Middle frontal gyrus (tissue), 1 donor: Measurements from ENCODE around the gene RNF44.
"Not testable (repeated sequence)": the region's sequence is repeated elsewhere in the genome, so short reads cannot be mapped to it uniquely, and the experiment has no call there.

ENCODE experiments used
- DNase-seq: peaks from one replicate; pipeline ENCODE4 v3.0.0-alpha.2; 2015; ENCODE audit warnings: low spot score; ENCODE audit errors: extremely low spot score

RNF44 gene

GRCh38 chr5:176521286-176521685 is 15.9 kb downstream of the RNF44 start:
- no peak for DNase-seq

DNA sequence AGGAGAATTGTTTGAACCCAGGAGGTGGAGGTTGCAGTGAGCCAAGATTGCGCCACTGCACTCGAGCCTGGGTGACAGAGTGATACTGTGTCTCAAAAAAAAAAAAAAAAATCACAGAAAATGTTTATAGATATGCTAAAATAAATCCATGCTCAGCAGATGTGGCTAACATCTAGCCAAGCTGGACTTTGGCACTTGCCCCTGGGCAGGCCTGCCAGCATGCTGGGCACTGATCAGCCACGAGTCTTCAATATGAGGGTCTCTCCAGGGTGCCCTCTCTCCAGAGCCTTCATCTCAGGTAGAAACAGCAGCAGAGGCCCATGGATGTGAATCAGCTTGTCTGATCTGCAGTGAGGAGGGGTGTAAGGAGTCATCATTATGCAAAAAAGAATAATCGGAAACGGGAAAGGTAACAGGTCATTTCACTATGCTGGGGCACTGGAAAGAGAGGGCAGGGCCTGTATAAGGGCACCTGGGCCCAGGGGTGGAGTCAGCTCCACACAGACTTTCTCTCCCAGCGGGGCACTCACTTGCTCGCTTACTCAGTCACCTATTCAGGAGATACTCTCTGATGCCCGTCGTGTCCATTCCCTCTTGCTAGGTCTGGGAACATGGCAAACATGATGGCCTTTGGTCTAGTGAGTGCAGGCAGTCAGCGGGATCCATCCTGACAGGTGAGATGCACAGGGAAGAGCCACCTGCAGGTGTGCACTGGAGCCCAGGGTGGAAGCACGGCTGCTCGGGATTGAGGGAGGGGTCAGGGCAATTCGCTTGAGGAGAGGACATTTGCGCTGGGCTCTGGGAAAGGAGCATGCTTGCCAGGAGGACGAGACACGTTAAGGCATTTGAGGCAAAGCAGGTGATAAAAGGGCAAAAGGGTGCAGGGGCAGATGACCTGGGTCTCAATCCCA is 17.1 kb downstream of the RNF44 start:
- DNase-seq: no peak

DNA sequence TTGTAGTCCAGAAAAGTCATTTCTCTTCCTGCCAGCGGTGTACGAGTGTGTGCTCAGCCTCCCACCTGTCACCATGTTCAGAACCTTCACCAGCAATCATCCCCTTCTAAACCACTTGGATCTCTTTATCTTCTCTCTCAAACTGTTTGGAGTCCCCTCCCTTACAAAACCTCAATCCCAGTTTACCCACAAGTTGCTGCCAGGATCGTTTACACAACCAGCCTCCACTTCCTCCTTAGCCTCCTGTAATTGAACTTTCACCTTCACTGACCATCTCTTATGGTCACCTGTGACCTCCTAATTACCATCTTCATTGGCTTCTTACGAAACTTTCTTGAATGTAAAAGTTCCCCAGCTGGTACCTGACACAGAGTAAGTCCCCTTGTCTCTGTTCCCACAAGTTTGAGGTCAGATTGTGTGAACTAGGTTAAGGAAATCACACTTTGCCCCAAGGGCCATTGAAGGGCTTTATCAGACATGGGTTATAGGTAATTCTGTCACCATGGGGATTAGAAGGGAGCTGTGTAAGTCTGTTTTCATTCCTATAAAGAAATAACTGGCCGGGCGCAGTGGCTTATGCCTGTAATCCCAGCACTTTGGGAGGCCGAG is 20.0 kb downstream of the RNF44 start:
- DNase-seq: no peak

DNA sequence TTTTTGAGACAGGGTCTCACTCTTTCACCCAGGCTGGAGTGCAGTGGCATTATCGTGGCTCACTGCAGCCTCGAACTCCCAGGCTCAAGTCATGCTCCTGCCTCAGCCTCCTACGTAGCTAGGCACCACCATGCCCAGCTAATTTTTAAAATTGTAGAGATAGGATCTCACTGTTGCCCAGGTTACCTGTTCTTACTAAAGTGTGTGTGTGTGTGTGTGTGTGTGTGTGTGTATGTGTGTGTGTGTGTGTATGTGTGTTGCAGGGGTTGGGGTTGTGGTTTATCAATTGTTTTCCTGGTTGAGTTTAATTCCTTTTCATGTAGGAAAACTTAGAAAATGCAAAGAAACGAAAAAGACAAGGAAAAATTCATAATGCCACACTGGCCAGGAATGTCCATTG is 21.8 kb downstream of the RNF44 start:
- DNase-seq: no peak

- no peak for DNase-seq
These were observed 22.8 kb downstream of the RNF44 start for GRCh38 chr5:176514244-176514950.

DNA sequence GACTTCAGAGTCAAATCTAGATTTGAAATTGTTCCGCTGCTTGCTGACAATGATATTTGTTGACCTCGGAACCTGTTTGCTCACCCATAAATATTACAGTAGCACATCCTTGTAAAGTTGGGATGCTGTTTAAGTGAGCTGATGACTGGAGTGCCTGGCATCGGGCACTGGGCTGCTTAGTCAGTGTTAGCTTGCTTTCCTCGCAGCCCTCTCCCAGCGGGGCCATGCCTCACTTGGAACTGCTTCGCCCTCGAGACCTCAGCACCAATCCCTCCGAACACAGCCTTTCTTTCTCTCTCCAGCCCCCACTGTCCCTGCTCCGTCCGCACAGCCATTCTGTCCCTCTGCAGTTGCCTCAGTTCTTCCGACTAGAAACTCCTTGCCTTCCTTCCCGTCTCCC is 23.4 kb downstream of the RNF44 start:
- DNase-seq: no peak

DNA sequence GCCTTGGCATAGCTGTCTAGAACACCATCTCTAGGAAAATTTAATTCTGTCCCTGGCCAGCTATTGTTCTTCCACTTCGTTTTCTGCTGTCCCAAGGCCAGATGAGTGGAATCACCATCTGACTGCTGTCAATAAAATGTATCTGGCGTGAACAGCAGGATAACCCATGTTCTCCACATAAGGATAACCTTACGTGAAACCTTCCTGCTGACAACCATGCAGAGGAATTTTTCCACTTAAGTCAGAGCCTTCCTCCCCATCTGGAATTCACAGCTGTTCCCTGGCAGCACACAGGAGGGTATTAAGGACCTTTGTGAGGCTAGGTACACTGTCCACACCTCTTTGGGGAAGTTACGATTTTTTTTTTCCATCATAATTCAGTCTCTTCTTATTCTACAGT is 28.6 kb downstream of the RNF44 start:
- no peak for DNase-seq

GRCh38 chr5:176507911-176508310 is 29.3 kb downstream of the RNF44 start:
- DNase-seq: no peak

DNA sequence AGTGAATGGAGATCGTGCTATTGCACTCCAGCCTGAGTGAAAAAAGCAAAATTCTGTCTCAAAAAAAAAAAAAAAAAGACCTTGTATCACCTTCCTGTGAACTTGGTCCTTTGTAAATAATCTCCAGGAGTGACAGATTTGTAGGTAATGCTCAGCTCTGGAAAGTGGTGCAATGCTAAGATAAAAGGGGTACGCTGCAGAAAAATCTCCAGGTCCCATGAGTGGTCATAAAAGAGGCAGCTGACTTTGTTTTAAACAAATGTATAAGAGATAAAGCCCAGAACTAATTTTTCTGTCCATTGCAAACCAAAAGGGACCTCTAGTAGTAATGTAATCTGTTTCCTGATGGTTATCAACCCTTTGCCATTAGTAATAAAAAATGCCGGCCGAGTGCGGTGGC is 33.7 kb downstream of the RNF44 start:
- no peak for DNase-seq

DNA sequence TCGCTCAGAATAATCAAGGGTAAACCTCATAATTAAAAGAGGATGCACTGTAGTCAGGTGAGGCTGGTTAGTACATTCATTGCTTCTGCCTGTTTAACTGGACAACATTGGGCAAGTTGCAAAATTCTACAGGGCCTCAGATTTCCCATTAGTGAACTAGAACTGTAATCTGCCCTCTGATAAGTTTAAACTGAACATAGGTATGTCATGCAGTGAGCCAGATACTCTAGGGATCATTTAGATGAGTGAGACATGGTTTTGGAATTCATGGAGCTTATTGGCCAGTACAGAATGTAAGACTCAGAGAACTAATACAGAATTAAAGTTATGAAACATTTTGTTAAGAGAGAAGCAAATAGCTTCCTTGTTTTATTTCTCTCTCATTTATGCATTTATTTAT is 35.9 kb downstream of the RNF44 start:
- DNase-seq: no peak

- no peak for DNase-seq
These were observed 36.7 kb downstream of the RNF44 start for GRCh38 chr5:176500511-176500910.

DNA sequence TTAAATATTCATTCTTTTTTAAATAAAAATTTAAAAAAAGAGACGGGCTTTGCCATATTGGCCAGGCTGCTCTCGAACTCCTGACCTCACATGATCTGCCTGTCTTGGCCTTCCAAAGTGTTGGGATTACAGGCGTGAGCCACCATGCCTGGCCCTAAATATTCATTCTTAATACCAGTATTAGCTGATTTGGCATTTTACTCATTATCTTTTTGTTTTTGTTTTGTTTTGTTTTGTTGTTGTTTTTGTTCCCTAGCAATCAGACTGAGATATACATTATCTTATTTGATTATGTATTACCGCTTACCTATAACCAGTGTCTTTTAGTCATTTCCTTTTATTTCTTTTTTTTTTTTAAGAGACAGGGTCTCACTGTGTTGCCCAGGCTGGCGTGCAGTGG is 37.9 kb downstream of the RNF44 start:
- DNase-seq: no peak

DNA sequence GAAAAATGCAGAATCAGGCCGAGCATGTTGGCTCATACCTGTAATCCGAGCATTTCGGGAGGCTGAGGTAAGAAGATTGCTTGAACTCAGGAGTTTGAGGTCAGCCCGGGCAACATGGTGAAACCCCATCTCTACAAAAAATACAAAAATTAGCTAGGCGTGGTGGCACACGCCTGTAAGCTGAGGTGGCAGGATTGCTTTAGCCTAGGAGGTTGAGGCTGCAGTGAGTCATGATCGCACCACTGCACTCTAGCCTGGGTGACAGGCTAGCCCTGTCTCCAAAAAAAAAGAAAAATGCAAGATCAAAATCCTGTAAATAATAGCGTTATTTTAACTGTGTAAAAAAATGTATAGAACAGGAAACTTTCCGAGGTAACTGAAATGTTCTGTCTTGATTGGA is 39.4 kb downstream of the RNF44 start:
- no peak for DNase-seq

DNA sequence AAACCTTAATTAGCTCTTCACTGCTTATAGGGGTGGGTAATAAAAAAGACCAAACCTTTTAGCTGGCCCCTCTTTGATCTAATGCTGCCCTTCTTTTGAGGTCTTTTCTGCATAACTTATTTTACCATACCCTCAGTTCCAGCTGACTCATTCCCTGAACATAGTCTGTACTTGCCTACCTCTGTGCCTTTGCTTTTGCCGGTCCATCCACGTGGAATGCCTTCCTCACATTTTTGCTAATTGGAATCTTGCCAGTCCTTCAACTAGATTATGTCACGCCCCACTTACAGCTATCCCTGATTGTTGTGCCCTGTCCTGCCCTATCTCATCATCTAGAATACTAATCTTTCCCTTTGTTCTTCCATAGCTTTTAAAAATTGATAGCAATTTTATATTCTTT is 44.8 kb downstream of the RNF44 start:
- no peak for DNase-seq

DNA sequence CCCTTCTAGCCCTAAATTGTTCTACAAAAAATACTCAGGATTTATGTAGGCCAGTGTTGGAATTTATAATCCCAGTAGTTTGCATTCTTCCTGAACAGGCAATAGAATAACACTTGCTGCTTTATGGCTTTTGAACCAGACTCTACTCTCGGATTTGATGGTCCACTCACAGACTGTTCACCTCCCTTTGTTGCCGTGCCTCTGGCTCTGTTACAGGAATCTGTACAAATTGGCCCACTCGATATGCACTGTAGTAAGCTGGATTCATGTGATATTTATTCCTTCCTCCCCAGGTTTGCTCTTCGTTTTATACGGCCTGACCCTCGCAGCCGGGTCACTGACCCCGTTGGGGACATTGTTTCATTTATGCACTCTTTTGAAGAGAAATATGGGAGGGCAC is 45.3 kb downstream of the RNF44 start:
- no peak for DNase-seq

- DNase-seq: no peak
These were observed 46.1 kb downstream of the RNF44 start for GRCh38 chr5:176491101-176491502.

DNA sequence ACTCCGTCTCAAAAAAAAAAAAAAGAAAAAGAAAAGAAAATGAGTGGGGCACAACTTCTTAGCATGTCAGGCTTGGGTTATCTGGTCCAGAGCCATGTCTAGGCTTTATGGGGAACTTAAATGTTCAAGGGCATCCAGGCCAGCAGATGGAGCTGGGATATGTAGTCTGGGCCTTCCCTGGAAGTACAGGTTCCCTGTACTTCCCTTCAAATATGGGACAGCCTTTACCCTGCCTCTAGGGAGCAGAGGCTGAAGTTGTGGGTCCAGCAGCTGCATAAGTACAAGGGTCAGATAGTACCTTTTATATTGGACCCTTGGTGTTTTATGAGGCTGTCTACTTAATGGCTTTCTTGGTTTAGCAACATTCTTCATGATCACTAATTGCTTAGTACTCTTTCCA is 46.9 kb downstream of the RNF44 start:
- DNase-seq: no peak

DNA sequence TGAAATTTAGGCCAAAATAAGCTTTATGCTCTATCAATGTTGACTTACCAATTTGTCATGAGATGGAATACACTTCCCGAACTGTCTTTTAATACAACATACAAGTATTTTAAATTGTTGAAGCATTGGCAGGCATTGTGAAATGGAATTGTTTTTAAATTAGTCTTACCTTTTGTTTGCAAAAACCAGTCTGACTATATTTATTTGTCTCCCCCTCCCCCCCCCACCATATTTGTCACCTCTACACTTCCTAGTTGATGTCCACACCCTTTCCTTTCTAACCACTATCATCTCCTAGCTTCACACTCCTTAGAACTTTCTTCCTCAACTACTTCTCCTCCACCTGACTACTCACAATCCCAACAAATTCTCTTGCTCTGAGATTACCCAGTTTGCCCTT is 48.1 kb downstream of the RNF44 start:
- no peak for DNase-seq

DNA sequence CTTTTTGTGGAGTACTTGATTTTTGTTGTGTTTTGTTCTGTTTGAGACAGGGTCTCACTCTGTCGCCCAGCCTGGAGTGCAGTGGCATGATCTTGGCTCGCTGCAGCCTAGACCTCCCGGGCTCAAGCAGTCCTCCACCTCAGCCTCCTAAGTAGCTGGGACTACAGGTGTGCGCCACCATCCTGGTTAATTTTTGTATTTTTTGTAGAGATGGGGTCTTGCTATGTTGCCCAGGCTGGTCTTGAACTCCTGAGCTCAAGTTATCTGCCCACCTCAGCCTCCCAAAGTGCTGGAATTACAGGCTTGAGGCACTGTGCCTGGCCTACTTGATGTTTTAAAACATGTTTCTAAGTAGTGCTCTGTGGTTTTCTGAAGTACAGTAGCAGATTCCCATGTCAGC is 50.0 kb downstream of the RNF44 start:
- not testable (repeated sequence) for DNase-seq

DNA sequence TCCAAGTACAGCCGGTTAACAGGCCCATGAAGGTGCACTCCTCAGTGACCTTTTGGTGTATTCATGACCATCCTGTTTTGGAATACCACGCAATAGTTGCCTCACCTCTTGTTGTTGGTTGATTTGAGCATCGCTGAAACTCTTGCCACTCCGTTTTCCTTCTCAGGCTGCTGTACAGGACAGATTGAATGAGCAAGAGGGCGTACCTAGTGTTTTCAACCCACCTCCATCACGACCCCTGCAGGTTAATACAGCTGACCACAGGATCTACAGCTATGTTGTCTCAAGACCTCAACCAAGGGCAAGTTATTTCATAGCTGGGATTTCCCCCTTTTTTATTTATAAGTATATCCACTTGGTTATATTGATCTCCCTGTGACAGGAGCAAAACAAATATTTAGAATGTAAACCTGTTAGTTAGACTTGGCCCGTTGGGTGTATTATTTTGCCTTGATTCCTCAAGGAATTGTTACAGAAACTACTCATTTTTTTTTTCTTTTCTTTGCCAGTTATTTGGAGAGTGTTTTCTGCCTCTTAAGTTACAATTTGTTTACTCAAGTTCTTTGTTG is 50.9 kb downstream of the RNF44 start:
- DNase-seq: no peak

DNA sequence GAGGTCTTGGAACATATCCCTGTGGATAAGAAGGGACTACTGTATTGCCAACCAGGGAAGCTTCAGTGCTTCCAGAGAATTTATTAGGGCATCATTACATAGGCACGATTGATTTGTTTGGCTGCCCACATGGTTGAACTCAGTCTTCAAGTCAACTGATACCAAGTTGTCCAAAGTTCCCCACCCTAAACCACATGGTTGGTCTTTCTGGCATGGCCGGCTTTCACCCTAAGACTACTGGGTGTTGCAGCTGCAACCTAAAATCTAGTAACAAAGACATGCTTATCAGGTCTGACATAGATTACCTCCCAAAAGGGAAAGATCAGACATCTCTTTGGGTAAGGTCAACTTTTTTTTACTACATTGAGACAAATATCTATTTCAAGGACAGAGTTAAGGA is 52.0 kb downstream of the RNF44 start:
- DNase-seq: no peak

GRCh38 chr5:176481711-176482110 is 55.5 kb downstream of the RNF44 start:
- DNase-seq: no peak
